H9 (cell line): ENCODE results near the gene MYB. TPM values are rescaled to one million over a fixed set of nuclear protein-coding genes. Genes with fewer than 3 reads are reported as not detected.

Experiments used
- DNase-seq: peaks from one replicate; pipeline ENCODE4 v3.0.0-alpha.2; 2017
- H2AFZ ChIP-seq: one replicate; pipeline ENCODE4 v1.6.1; 2013; ENCODE audit warnings: mild to moderate bottlenecking, low read length, control low read depth, moderate library complexity
- H2AK5ac ChIP-seq: 2 replicates; pipeline ENCODE4 v1.6.1; 2013; ENCODE audit warnings: low read length, control low read depth, mixed read lengths; ENCODE audit not compliant: insufficient read length
- H2BK120ac ChIP-seq: one replicate; pipeline ENCODE4 v1.6.1; 2013; ENCODE audit warnings: low read depth, mild to moderate bottlenecking, low read length, control low read depth, inconsistent platforms; ENCODE audit not compliant: poor library complexity, severe bottlenecking
- H2BK12ac ChIP-seq: 2 replicates; pipeline ENCODE4 v1.6.1; 2013; ENCODE audit warnings: low read length, control low read depth, mixed read lengths, low read depth; ENCODE audit not compliant: insufficient read length
- H2BK15ac ChIP-seq: 2 replicates; pipeline ENCODE4 v1.6.1; 2013; ENCODE audit warnings: low read depth, low read length, control low read depth
- H2BK20ac ChIP-seq: one replicate; pipeline ENCODE4 v1.6.1; 2013; ENCODE audit warnings: low read depth, mild to moderate bottlenecking, low read length, control low read depth, inconsistent platforms; ENCODE audit not compliant: poor library complexity, severe bottlenecking
- H2BK5ac ChIP-seq: 2 replicates; pipeline ENCODE4 v1.6.1; 2013; ENCODE audit warnings: low read length, control low read depth, mixed read lengths; ENCODE audit not compliant: insufficient read length
- H3K14ac ChIP-seq: 2 replicates; pipeline ENCODE4 v1.6.1; 2013; ENCODE audit warnings: low read length, control low read depth; ENCODE audit not compliant: insufficient read depth
- H3K18ac ChIP-seq: 2 replicates; pipeline ENCODE4 v1.6.1; 2013; ENCODE audit warnings: low read depth, mild to moderate bottlenecking, mixed read lengths, low read length, control low read depth; ENCODE audit not compliant: insufficient read length
- H3K23ac ChIP-seq: 2 replicates; pipeline ENCODE4 v1.6.1; 2013; ENCODE audit warnings: low read length, control low read depth, mixed read lengths, low read depth; ENCODE audit not compliant: insufficient read length
- H3K23me2 ChIP-seq: 2 replicates; pipeline ENCODE4 v1.6.1; 2013; ENCODE audit warnings: low read depth, mild to moderate bottlenecking, mixed read lengths, low read length, control low read depth; ENCODE audit not compliant: insufficient read length, poor library complexity, severe bottlenecking
- H3K27ac ChIP-seq: 2 replicates; pipeline ENCODE4 v1.5.1; 2013; ENCODE audit warnings: low read length, control low read depth, mixed read lengths, low read depth; ENCODE audit not compliant: insufficient read length
- H3K27me3 ChIP-seq: 2 replicates; pipeline ENCODE4 v1.6.1; 2013; ENCODE audit warnings: low read length, control low read depth, inconsistent platforms; ENCODE audit not compliant: insufficient read depth
- H3K4ac ChIP-seq: 2 replicates; pipeline ENCODE4 v1.6.1; 2013; ENCODE audit warnings: low read depth, mild to moderate bottlenecking, control low read depth, inconsistent platforms, low read length, moderate library complexity
- H3K4me1 ChIP-seq: 2 replicates; pipeline ENCODE4 v1.6.1; 2013; ENCODE audit warnings: low read length, control low read depth, inconsistent platforms; ENCODE audit not compliant: insufficient read depth
- H3K4me2 ChIP-seq: 2 replicates; pipeline ENCODE4 v1.6.1; 2013; ENCODE audit warnings: low read length, control low read depth, mixed read lengths; ENCODE audit not compliant: insufficient read length, insufficient read depth
- H3K56ac ChIP-seq: 2 replicates; pipeline ENCODE4 v1.6.1; 2013; ENCODE audit warnings: low read depth, mild to moderate bottlenecking, mixed read lengths, low read length, control low read depth; ENCODE audit not compliant: insufficient read length
- H3K79me1 ChIP-seq: 2 replicates; pipeline ENCODE4 v1.6.1; 2013; ENCODE audit warnings: low read depth, mild to moderate bottlenecking, moderate library complexity, low read length, control low read depth, inconsistent platforms; ENCODE audit not compliant: insufficient read depth, poor library complexity, severe bottlenecking
- H3K79me2 ChIP-seq: 2 replicates; pipeline ENCODE4 v1.6.1; 2013; ENCODE audit warnings: low read length, control low read depth, inconsistent platforms; ENCODE audit not compliant: insufficient read depth
- H3K9ac ChIP-seq: 2 replicates; pipeline ENCODE4 v1.6.1; 2013; ENCODE audit warnings: low read length, control low read depth, mixed read lengths; ENCODE audit not compliant: insufficient read length; ENCODE audit errors: extremely low read depth
- H3K9me3 ChIP-seq: one replicate; pipeline ENCODE4 v1.6.1; 2013; ENCODE audit warnings: low read depth, low read length, inconsistent platforms; ENCODE audit not compliant: control insufficient read depth
- H3T11ph ChIP-seq: one replicate; pipeline ENCODE4 v1.6.1; 2013; ENCODE audit warnings: mild to moderate bottlenecking, low read length, control low read depth, inconsistent platforms
- H4K20me1 ChIP-seq: one replicate; pipeline ENCODE4 v1.6.1; 2013; ENCODE audit not compliant: control insufficient read depth, insufficient read length, insufficient read depth
- H4K5ac ChIP-seq: 2 replicates; pipeline ENCODE4 v1.6.1; 2013; ENCODE audit warnings: low read depth, mild to moderate bottlenecking, mixed read lengths, low read length, control low read depth; ENCODE audit not compliant: insufficient read length
- H4K8ac ChIP-seq: replicated peaks from 2 replicates; pipeline ENCODE4 v1.6.1; 2013; ENCODE audit warnings: low read length, control low read depth, mixed read lengths, low read depth; ENCODE audit not compliant: insufficient read length
- H4K91ac ChIP-seq: 2 replicates; pipeline ENCODE4 v1.6.1; 2013; ENCODE audit warnings: low read depth, mild to moderate bottlenecking, moderate library complexity, mixed read lengths, low read length, control low read depth; ENCODE audit not compliant: insufficient read length
- H3K27ac Mint-ChIP-seq, 3 experiments: 2 replicates in 2 of 3; 3 replicates in 1 of 3; pipeline ENCODE4 v1.8.0; 2020 to 2021; ENCODE audit warnings: mixed read lengths in 3 of 3, mild to moderate bottlenecking in 1 of 3, moderate library complexity in 1 of 3
- H3K27me3 Mint-ChIP-seq: 2 replicates; pipeline ENCODE4 v1.8.0; 2021; ENCODE audit warnings: low read depth, mild to moderate bottlenecking, moderate library complexity, mixed read lengths
- H3K36me3 Mint-ChIP-seq, 3 experiments: 2 replicates in 2 of 3; 3 replicates in 1 of 3; pipeline ENCODE4 v1.8.0; 2020 to 2021; ENCODE audit warnings: low read depth in 3 of 3, mixed read lengths in 3 of 3; ENCODE audit not compliant: insufficient read depth in 1 of 3
- H3K4me1 Mint-ChIP-seq, 2 experiments: 2 replicates each; pipeline ENCODE4 v1.8.0; 2020; ENCODE audit warnings: mixed read lengths in 2 of 2
- H3K4me3 Mint-ChIP-seq, 2 experiments: 2 replicates in 1 of 2; 3 replicates in 1 of 2; pipeline ENCODE4 v1.8.0; 2020 to 2021; ENCODE audit warnings: mild to moderate bottlenecking in 2 of 2, mixed read lengths in 2 of 2, moderate library complexity in 1 of 2
- H3K9me3 Mint-ChIP-seq, 2 experiments: 2 replicates in 1 of 2; 3 replicates in 1 of 2; pipeline ENCODE4 v1.8.0; 2020; ENCODE audit warnings: mild to moderate bottlenecking in 2 of 2, mixed read lengths in 2 of 2, moderate library complexity in 1 of 2
- WGBS: extraction: QIAGEN DNeasy Blood & Tissue Kit; methylation state at CpG from one replicate; pipeline ENCODE4 v1.1.7; 2013; ENCODE audit warnings: missing lambda C conversion rate, low lambda C conversion rate, mixed read lengths; ENCODE audit not compliant: insufficient read length; ENCODE audit errors: extremely low coverage; 5-methylcytosine and 5-hydroxymethylcytosine counted together
- total RNA-seq: library from RNA; stranded (reverse); gene quantifications from 2 replicates; pipeline ENCODE4 v1.2.1, GENCODE V29; 2021
- TF ChIP-seq, protein P1 (sequence below): fragments of 200-600 bp; sonication (generic); conservative IDR thresholded peaks from 3 replicates; pipeline ENCODE4 v1.8.0; 2021; ENCODE audit warnings: antibody characterized with exemption, mild to moderate bottlenecking

MYB gene
- total RNA-seq, 1 experiment from 2014 or later = 5.8 TPM

DNA sequence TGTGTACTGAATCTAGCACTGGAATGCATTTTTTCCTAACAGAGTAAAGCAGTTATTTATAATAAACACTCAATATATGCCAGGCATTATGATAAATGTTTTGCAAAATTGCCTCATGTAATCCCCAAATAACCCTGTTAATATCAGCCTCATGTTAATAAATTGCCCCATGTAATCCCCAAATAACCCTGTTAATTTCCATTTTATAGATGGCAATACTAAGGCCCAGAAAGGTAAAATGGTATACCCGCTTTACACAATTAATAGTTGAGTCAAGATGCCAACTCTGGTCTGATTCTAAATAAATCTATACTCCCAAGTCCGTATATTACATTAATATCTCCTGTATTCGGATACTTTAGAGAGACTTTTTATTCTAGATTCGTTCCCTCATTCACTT, 6.3 kb downstream of the MYB start:
- peaks cover 2% of the 10 kb centered on the region; the same call in 1 of the 2 replicates for H3K4me1 ChIP-seq
- no peak overlapping the region for H2BK5ac ChIP-seq
- TF ChIP-seq, protein P1, sequence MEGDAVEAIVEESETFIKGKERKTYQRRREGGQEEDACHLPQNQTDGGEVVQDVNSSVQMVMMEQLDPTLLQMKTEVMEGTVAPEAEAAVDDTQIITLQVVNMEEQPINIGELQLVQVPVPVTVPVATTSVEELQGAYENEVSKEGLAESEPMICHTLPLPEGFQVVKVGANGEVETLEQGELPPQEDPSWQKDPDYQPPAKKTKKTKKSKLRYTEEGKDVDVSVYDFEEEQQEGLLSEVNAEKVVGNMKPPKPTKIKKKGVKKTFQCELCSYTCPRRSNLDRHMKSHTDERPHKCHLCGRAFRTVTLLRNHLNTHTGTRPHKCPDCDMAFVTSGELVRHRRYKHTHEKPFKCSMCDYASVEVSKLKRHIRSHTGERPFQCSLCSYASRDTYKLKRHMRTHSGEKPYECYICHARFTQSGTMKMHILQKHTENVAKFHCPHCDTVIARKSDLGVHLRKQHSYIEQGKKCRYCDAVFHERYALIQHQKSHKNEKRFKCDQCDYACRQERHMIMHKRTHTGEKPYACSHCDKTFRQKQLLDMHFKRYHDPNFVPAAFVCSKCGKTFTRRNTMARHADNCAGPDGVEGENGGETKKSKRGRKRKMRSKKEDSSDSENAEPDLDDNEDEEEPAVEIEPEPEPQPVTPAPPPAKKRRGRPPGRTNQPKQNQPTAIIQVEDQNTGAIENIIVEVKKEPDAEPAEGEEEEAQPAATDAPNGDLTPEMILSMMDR = no peak
- H2BK15ac ChIP-seq = no peak overlapping the region
- H3K27ac ChIP-seq = no peak overlapping the region
- H3K4me2 ChIP-seq = no peak overlapping the region
- H4K20me1 ChIP-seq = no peaks in the 10 kb centered on the region
- H3K4me1 Mint-ChIP-seq = peaks cover 6 to 14% of the 10 kb centered on the region in 2 experiments; a peak in 3 of 4 replicates
- H3K4ac ChIP-seq = no peak overlapping the region
- no peak overlapping the region for H4K5ac ChIP-seq
- no peak overlapping the region for H3K4me3 Mint-ChIP-seq
- H3K27me3 Mint-ChIP-seq = peaks cover 17% of the 10 kb centered on the region
- H2AFZ ChIP-seq = no peak overlapping the region
- H2BK12ac ChIP-seq = no peak overlapping the region
- WGBS = no CpG with 5 or more reads among the region's 4 CpGs
- no peak overlapping the region for H3K27ac Mint-ChIP-seq
- no peaks in the 10 kb centered on the region for H3K9me3 ChIP-seq
- H3K56ac ChIP-seq = no peak overlapping the region
- H3K23me2 ChIP-seq = peaks cover 14% of the 10 kb centered on the region
- H3K23ac ChIP-seq = no peak overlapping the region
- DNase-seq = no peak
- no peak overlapping the region for H4K91ac ChIP-seq
- H3K27me3 ChIP-seq = no peaks in the 10 kb centered on the region; the same call in 1 of the 2 replicates
- H3K18ac ChIP-seq = no peak overlapping the region
- H3K79me1 ChIP-seq = no peaks in the 10 kb centered on the region
- H3K79me2 ChIP-seq = no peaks in the 10 kb centered on the region
- H3K36me3 Mint-ChIP-seq = peaks cover 0 to 46% (median 37%) of the 10 kb centered on the region in 3 experiments; a peak in 5 of 7 replicates
- no peak overlapping the region for H3T11ph ChIP-seq
- H2BK20ac ChIP-seq = no peak overlapping the region
- H3K9me3 Mint-ChIP-seq = no peaks in the 10 kb centered on the region
- no peak overlapping the region for H3K9ac ChIP-seq
- no peak overlapping the region for H4K8ac ChIP-seq
- H3K14ac ChIP-seq = no peak overlapping the region
- no peak overlapping the region for H2BK120ac ChIP-seq
- H2AK5ac ChIP-seq = no peak overlapping the region
